GM21619 (cell line): ENCODE data around the gene ATP8B4.
"Not testable (repeated sequence)": the region's sequence is repeated elsewhere in the genome, so short reads cannot be mapped to it uniquely, and the experiment has no call there.

Experiments
- ATAC-seq: cut with Tn5 transposase; IDR thresholded peaks from one replicate; pipeline ENCODE4 v1.9.1; 2021; ENCODE audit not compliant: unreplicated experiment

ATP8B4 gene

GRCh38 chr15:50119063-50120040, at the start of gene ATP8B4:
ATP8B4 (minus strand) TSS chr15:50119233; CDS start chr15:50106966, 12,267 bp downstream.
- no peak for ATAC-seq

- ATAC-seq: no peak
Measured at GRCh38 chr15:50168379-50168778, 49.3 kb upstream of the ATP8B4 start.

- no peak for ATAC-seq
Measured at GRCh38 chr15:50167110-50167509, 48.1 kb upstream of the ATP8B4 start.

- ATAC-seq: no peak
Measured at GRCh38 chr15:50166216-50166615, 47.2 kb upstream of the ATP8B4 start.

DNA sequence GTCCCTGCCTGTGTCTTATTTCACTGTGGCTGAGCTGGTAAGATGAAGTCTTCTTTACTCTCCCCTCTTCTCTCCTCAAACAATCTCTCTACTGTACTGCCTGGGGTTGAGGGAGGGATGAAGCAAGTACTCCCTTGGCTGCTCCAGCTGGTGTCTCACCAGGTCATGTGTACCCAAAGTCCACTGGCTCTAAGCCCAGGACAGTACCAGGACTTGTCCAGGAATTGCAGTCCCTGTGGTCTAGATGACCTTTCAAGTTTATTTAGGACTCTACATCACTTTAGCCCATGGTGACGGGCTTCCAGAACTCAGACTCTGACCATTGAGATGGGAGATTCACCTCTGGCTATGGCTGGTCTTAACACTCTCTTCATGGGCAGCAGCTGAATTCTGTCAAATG, 45.4 kb upstream of the ATP8B4 start:
- ATAC-seq: no peak

DNA sequence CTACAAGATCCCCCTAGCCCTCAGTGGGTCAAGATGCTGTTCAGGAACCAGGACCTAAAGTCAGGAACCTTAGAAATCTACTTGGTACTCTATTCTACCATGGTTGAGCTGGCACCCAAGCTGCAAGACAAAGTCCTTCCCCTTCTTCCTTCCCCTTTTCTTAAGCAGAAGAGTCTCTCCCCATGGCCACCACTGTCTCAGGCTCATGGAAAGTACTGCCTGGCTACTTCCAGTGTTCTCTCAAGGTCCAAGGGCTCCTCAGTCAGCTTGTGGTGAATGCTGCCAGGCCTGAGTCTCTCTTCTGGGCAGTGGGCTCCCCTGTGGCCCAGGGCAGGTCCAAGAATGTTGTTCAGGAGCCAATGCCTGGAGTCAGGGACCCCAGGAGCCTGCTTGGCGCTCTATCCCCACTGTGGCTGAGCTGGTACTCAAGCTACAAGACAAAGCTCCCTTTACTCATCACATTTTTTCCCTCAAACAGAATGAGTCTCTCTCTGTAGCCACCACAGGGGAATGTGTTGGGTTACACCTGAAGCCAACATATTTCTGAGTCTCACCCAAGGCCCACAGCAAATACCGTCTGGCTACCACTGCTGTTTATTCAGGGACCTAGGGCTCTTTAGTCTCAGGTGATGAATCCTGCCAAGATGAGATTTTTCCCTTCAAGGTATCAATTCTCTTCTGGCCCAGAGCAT, 44.8 kb upstream of the ATP8B4 start:
- ATAC-seq: no peak

- no peak for ATAC-seq
Measured at GRCh38 chr15:50162969-50163718, 44.1 kb upstream of the ATP8B4 start.

- not testable (repeated sequence) for ATAC-seq
Measured at GRCh38 chr15:50158236-50158635, 39.2 kb upstream of the ATP8B4 start.

GRCh38 chr15:50151476-50151875, 32.4 kb upstream of the ATP8B4 start:
- ATAC-seq: no peak

DNA sequence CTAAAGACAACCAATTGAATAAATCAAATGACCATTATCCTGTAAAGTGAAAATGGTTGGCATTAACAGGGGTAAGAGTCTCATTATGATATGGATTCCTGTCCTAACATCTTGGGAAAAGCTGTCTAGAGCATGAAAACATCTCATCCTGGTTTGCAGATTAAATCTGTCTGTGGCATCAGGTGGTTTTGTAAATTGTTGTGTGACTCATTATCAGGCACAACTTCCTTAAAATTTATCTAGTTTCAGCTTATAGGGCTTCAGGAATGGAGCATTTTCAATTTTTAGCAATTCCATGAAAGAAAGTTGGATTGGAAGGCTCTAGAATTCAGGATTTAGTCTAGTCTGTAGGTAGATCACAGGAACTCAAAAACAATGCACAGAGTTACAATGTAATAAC, 31.8 kb upstream of the ATP8B4 start:
- no peak for ATAC-seq

DNA sequence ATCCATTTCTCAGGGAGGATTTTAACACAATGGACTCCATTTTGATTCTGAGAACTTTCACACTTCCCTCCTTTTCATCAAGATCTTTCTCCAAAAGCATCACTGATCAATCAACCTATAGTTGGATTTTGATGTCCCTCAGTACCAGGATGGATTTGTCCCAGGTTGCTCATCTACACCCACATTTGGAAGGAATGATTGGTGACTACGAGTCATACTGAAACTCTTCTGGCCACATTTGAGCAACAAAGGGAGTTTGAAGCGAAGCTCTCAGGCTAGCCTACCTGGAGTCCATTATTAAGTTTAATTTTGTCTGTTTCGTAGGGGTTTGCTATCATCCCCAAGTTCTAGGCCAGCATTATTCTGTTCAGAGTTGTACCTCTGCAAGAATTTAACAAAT, 31.3 kb upstream of the ATP8B4 start:
- ATAC-seq: no peak

GRCh38 chr15:50149090-50149489, 30.1 kb upstream of the ATP8B4 start:
- ATAC-seq: no peak

GRCh38 chr15:50148362-50148963, 29.4 kb upstream of the ATP8B4 start:
- no peak for ATAC-seq

- ATAC-seq: no peak
Measured at GRCh38 chr15:50146632-50147031, 27.6 kb upstream of the ATP8B4 start.

DNA sequence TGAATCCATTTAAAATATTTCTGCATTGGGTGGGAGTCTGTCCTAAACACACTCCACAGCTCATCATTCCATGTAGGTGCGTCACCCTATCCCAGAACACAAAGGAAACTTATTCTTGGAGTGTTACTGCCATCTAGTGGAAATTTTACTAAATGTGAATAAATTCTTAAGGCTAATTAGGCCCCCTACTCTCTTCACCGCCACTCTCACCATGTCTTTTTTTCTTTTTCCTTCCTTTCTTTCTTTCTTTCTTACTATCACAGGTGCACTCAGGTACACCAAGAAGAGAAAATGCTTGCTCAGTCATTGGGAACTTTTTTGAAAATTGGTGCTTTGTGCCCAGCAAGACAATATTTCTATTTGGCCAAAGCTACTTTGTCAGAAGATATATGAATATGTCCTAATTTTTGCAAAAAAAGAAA, 26.4 kb upstream of the ATP8B4 start:
- ATAC-seq: no peak

- ATAC-seq: no peak
Measured at GRCh38 chr15:50144341-50145120, 25.5 kb upstream of the ATP8B4 start.

GRCh38 chr15:50143255-50143860, 24.3 kb upstream of the ATP8B4 start:
- no peak for ATAC-seq

DNA sequence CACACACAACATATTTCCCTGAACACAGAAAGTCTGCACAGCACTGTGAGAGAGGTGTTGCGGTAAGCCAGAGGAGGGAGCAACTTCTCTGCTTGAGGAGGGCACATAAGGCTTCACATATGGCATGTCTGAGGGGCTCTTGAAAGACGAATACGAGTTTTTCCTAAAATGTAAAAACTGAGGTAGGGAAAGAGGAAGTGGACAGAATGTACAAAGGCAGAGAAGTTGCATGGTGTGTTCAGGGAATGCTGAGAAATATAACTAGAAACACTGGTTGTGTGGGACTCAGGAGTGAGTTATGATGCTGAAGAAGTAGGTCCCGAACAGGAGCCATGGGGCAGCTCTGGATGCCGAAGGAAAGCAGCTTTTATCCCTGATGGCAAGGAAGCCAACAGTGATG, 22.8 kb upstream of the ATP8B4 start:
- no peak for ATAC-seq

DNA sequence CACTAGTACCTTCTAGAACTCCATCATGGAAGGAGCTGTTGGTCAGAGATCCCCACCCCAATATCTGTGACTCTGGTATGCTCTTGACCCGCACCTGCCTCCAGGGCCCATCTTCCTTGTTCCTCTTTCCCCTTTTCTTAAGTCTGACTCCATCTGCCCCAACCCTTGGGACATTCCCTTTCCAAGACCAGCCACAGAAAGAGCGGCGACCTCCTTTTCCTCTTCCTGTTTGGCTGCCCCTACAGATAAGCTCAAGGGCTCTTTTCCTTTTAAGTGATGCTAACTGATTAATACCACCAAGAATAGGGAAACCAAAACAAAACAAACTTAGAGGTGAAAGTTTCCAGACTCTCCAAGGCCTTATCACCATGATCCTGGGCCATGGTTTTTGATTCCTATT, 21.9 kb upstream of the ATP8B4 start:
- ATAC-seq: no peak

GRCh38 chr15:50140098-50140497, 21.1 kb upstream of the ATP8B4 start:
- no peak for ATAC-seq
